GM23338 (cell line): ENCODE measurements around the gene LRP1B. TPM values are rescaled to one million over a fixed set of nuclear protein-coding genes. Genes with fewer than 3 reads are reported as not detected.

Experiments used
- ATAC-seq: fragments of 200-7000 bp; cut with Tn5 transposase; 3 replicates; pipeline ENCODE4 v1.9.1; 2020
- DNase-seq: peaks from one replicate; pipeline ENCODE4 v3.0.0-alpha.2; 2015; ENCODE audit warnings: low spot score
- H2AFZ ChIP-seq: fragments of 200-600 bp; sonication (generic); 2 replicates; pipeline ENCODE4 v1.8.0; 2016; ENCODE audit warnings: antibody characterized with exemption, mild to moderate bottlenecking, moderate library complexity
- H3F3A ChIP-seq: fragments of 200-600 bp; sonication (generic); replicated peaks from 2 replicates; pipeline ENCODE4 v1.8.0; 2017; ENCODE audit warnings: antibody characterized with exemption, mixed run types, low read depth
- H3K27ac ChIP-seq: fragments of 200-600 bp; sonication (generic); 2 replicates; pipeline ENCODE4 v1.6.1; 2016; ENCODE audit warnings: low read depth
- H3K27me3 ChIP-seq: fragments of 200-600 bp; sonication (generic); 2 replicates; pipeline ENCODE4 v1.8.0; 2016; ENCODE audit warnings: mild to moderate bottlenecking, mixed run types, moderate library complexity; ENCODE audit not compliant: insufficient read depth
- H3K36me3 ChIP-seq: fragments of 200-600 bp; sonication (generic); 2 replicates; pipeline ENCODE4 v1.8.0; 2016; ENCODE audit warnings: mild to moderate bottlenecking; ENCODE audit not compliant: insufficient read depth
- H3K4me1 ChIP-seq: fragments of 200-600 bp; sonication (generic); 2 replicates; pipeline ENCODE4 v1.8.0; 2016; ENCODE audit warnings: mild to moderate bottlenecking, moderate library complexity; ENCODE audit not compliant: insufficient read depth
- H3K4me2 ChIP-seq: fragments of 200-600 bp; sonication (generic); 2 replicates; pipeline ENCODE4 v1.7.1; 2017; ENCODE audit warnings: mixed run types
- H3K4me3 ChIP-seq: fragments of 200-600 bp; sonication (generic); 2 replicates; pipeline ENCODE4 v1.6.1; 2016; ENCODE audit warnings: mixed run types
- H3K79me2 ChIP-seq: fragments of 200-600 bp; sonication (generic); replicated peaks from 2 replicates; pipeline ENCODE4 v1.8.0; 2017; ENCODE audit warnings: mild to moderate bottlenecking; ENCODE audit not compliant: insufficient read depth
- H3K9me2 ChIP-seq: fragments of 200-600 bp; sonication (generic); 2 replicates; pipeline ENCODE4 v1.8.0; 2017; ENCODE audit not compliant: insufficient read depth
- H4K20me1 ChIP-seq: fragments of 200-600 bp; sonication (generic); replicated peaks from 2 replicates; pipeline ENCODE4 v1.8.0; 2017; ENCODE audit warnings: mild to moderate bottlenecking; ENCODE audit not compliant: insufficient read depth
- H3K27ac Mint-ChIP-seq: 2 replicates; pipeline ENCODE4 v1.8.0; 2020; ENCODE audit warnings: inconsistent platforms, mild to moderate bottlenecking, moderate library complexity, mixed read lengths
- H3K27me3 Mint-ChIP-seq: 3 replicates; pipeline ENCODE4 v1.8.0; 2022; ENCODE audit warnings: low read depth, mild to moderate bottlenecking, moderate library complexity, mixed read lengths, inconsistent platforms; ENCODE audit not compliant: insufficient read depth, poor library complexity
- H3K36me3 Mint-ChIP-seq: 3 replicates; pipeline ENCODE4 v1.8.0; 2021; ENCODE audit warnings: low read depth, mild to moderate bottlenecking, inconsistent platforms, moderate library complexity, mixed read lengths
- H3K4me1 Mint-ChIP-seq: 3 replicates; pipeline ENCODE4 v1.8.0; 2020; ENCODE audit warnings: mild to moderate bottlenecking, inconsistent platforms, mixed read lengths
- H3K4me3 Mint-ChIP-seq: 3 replicates; pipeline ENCODE4 v1.8.0; 2021; ENCODE audit warnings: moderate library complexity, mild to moderate bottlenecking, inconsistent platforms, mixed read lengths
- H3K9me3 Mint-ChIP-seq: 3 replicates; pipeline ENCODE4 v1.8.0; 2020; ENCODE audit warnings: moderate library complexity, mild to moderate bottlenecking, inconsistent platforms, mixed read lengths
- CREB1 ChIP-seq: fragments of 250-450 bp; sonication (Bioruptor Pico); IDR thresholded peaks from 2 replicates; pipeline ENCODE4 v1.5.0; 2020; ENCODE audit warnings: low read depth, mild to moderate bottlenecking, moderate library complexity
- CTCF ChIP-seq, 2 experiments: fragments of 200-600 bp in 1 of 2; sonication (generic) in 1 of 2; conservative IDR thresholded peaks; 2 replicates each; pipeline versions ENCODE4 v1.5.1 to v1.6.1; 2016 to 2017; ENCODE audit warnings: antibody characterized with exemption in 2 of 2, low read depth in 2 of 2, mild to moderate bottlenecking in 2 of 2, moderate library complexity in 1 of 2
- ETS1 ChIP-seq: IDR thresholded peaks from 2 replicates; pipeline ENCODE4 v1.6.1; 2016; ENCODE audit warnings: antibody characterized with exemption
- EZH2 ChIP-seq: fragments of 200-600 bp; sonication (generic); IDR thresholded peaks from one replicate; pipeline ENCODE4 v1.8.0; 2017; ENCODE audit warnings: antibody characterized with exemption, mild to moderate bottlenecking, low read depth; ENCODE audit not compliant: unreplicated experiment
- EZH2phosphoT487 ChIP-seq: fragments of 200-600 bp; sonication (generic); IDR thresholded peaks from one replicate; pipeline ENCODE4 v1.8.1; 2018; ENCODE audit warnings: antibody characterized with exemption; ENCODE audit not compliant: unreplicated experiment
- JUNB ChIP-seq: IDR thresholded peaks from one replicate; pipeline ENCODE4 v1.6.1; 2016; ENCODE audit warnings: antibody characterized with exemption; ENCODE audit not compliant: unreplicated experiment
- NANOG ChIP-seq: IDR thresholded peaks from 2 replicates; pipeline ENCODE4 v1.6.1; 2016; ENCODE audit warnings: antibody characterized with exemption, borderline replicate concordance
- POLR2AphosphoS5 ChIP-seq: IDR thresholded peaks from 2 replicates; pipeline ENCODE4 v1.6.1; 2016; ENCODE audit warnings: antibody characterized with exemption, low read depth
- REST ChIP-seq: IDR thresholded peaks from one replicate; pipeline ENCODE4 v1.6.1; 2018; ENCODE audit warnings: antibody characterized with exemption; ENCODE audit not compliant: unreplicated experiment
- STAT1 ChIP-seq: IDR thresholded peaks from one replicate; pipeline ENCODE4 v1.6.1; 2016; ENCODE audit warnings: antibody characterized with exemption; ENCODE audit not compliant: unreplicated experiment
- ZNF114 ChIP-seq: fragments of 250-450 bp; sonication (Bioruptor Pico); IDR thresholded peaks from 2 replicates; pipeline ENCODE4 v1.5.0; 2020; ENCODE audit warnings: mild to moderate bottlenecking, moderate library complexity
- ZNF331 ChIP-seq: fragments of 250-450 bp; sonication (Bioruptor Pico); IDR thresholded peaks from 2 replicates; pipeline ENCODE4 v1.5.0; 2020; ENCODE audit warnings: low read depth, mild to moderate bottlenecking, moderate library complexity
- ZNF462 ChIP-seq: fragments of 250-450 bp; sonication (Bioruptor Pico); IDR thresholded peaks from 2 replicates; pipeline ENCODE4 v1.5.0; 2020; ENCODE audit warnings: mild to moderate bottlenecking, moderate library complexity
- polyA plus RNA-seq: library from polyadenylated mRNA; unstranded; fragments of >200 nt; fragmentation: Nextera tagmentation; extraction: Ambion mirVana; gene quantifications from 2 replicates; pipeline ENCODE4 v1.2.1, GENCODE V29; 2016
- total RNA-seq: library from RNA; depleted of rRNA; stranded (reverse); fragments of >200 nt; shearing (Covaris generic); gene quantifications from 2 replicates; pipeline ENCODE4 v1.2.3, GENCODE V29; 2014

LRP1B gene
- total and polyA plus RNA-seq, 2 experiments from 2014 or later = 0.15 to 0.97 TPM

GRCh38 chr2:140349695-140350094 is 1781.1 kb downstream of the LRP1B start:
- Mint-ChIP-seq H3K27me3 (no peaks in the 10 kb centered on the region), H3K4me3 (no peak overlapping the region), H3K9me3 (no peaks in the 10 kb centered on the region), H3K27ac (no peak overlapping the region), H3K4me1 (peaks cover 21% of the 10 kb centered on the region), H3K36me3 (no peaks in the 10 kb centered on the region)
- Histone ChIP-seq H3K9me2 (no peaks in the 10 kb centered on the region), H3K4me1 (peaks cover 22% of the 10 kb centered on the region), H3K27ac (no peak overlapping the region), H3K36me3 (no peaks in the 10 kb centered on the region), H3K4me2 (no peak overlapping the region), H3K4me3 (no peak overlapping the region), H3K79me2 (no peaks in the 10 kb centered on the region), H2AFZ (no peak overlapping the region), H3F3A (no peaks in the 10 kb centered on the region), H3K27me3 (no peaks in the 10 kb centered on the region), H4K20me1 (no peaks in the 10 kb centered on the region)
- DNase-seq (no peak), ATAC-seq (no peak)
- no peak for TF ChIP-seq EZH2
- no peak for TF ChIP-seq EZH2phosphoT487
- TF ChIP-seq STAT1 = no peak
- TF ChIP-seq CREB1 (CRISPR knock-in tag) = no peak
- TF ChIP-seq ZNF331 (CRISPR knock-in tag) = no peak
- no peak for TF ChIP-seq REST
- no peak for TF ChIP-seq NANOG
- TF ChIP-seq CTCF (conservative IDR thresholded peaks at IDR 0.05; ENCODE audit: low read depth in 2 of 2) = no peak
- TF ChIP-seq ZNF114 (CRISPR knock-in tag) = no peak
- TF ChIP-seq ETS1 = no peak
- no peak for TF ChIP-seq ZNF462
- TF ChIP-seq JUNB = no peak
- no peak for TF ChIP-seq POLR2AphosphoS5
